K562 (cell line): ENCODE data around the gene DHRS3. TPM values are rescaled to one million over a fixed set of nuclear protein-coding genes. Genes with fewer than 3 reads are reported as not detected.

ENCODE experiments used
- ARID1B ChIP-seq: fragments of 450-650 bp; IDR thresholded peaks from 2 replicates; pipeline ENCODE4 v1.6.1; 2016; ENCODE audit warnings: antibody characterized with exemption, mild to moderate bottlenecking, inconsistent platforms
- ATF1 ChIP-seq, 2 experiments: fragments of 450-650 bp in 1 of 2; IDR thresholded peaks; 2 replicates each; pipeline ENCODE4 v1.6.1; 2016; ENCODE audit warnings: missing compliant biosample characterization in 1 of 2, missing genetic modification characterization in 1 of 2
- BRF2 ChIP-seq: IDR thresholded peaks from 3 replicates; pipeline ENCODE4 v1.6.1; 2011; ENCODE audit warnings: borderline replicate concordance, mild to moderate bottlenecking; ENCODE audit not compliant: insufficient read length, insufficient read depth
- CCAR2 ChIP-seq: fragments of 200-400 bp; formaldehyde crosslinking; IDR thresholded peaks from 2 replicates; pipeline ENCODE4 v1.6.1; 2017; ENCODE audit warnings: mild to moderate bottlenecking, low read depth, low read length
- CHD4 ChIP-seq: fragments of 200-600 bp; sonication (generic); IDR thresholded peaks from 3 replicates; pipeline ENCODE4 v1.6.1; 2012; ENCODE audit warnings: low read depth, mild to moderate bottlenecking, mixed read lengths, low read length, inconsistent platforms; ENCODE audit not compliant: insufficient read depth, insufficient replicate concordance, poor library complexity, severe bottlenecking
- CTBP1 ChIP-seq: fragments of 450-650 bp; IDR thresholded peaks from 2 replicates; pipeline ENCODE4 v1.6.1; 2016; ENCODE audit warnings: borderline replicate concordance
- DPF2 ChIP-seq: fragments of 450-650 bp; IDR thresholded peaks from 2 replicates; pipeline ENCODE4 v1.6.1; 2016
- FOXA3 ChIP-seq, 2 experiments: fragments of 450-650 bp in 1 of 2; sonication (generic) in 1 of 2; formaldehyde crosslinking; IDR thresholded peaks in 1 of 2; conservative IDR thresholded peaks in 1 of 2; 2 replicates each; pipeline versions ENCODE4 v1.4.0 to v1.8.0; 2020 to 2022; ENCODE audit warnings: mild to moderate bottlenecking in 2 of 2, missing genetic modification reagents in 1 of 2
- HDAC6 ChIP-seq: IDR thresholded peaks from 2 replicates; pipeline ENCODE4 v1.6.1; 2012; ENCODE audit warnings: low read depth, mild to moderate bottlenecking, control low read depth, inconsistent platforms, low read length, moderate library complexity
- HMGN3 ChIP-seq: IDR thresholded peaks from 2 replicates; pipeline ENCODE4 v1.6.1; 2011; ENCODE audit warnings: borderline replicate concordance, low read depth, mild to moderate bottlenecking, mixed read lengths, low read length; ENCODE audit not compliant: insufficient read length; ENCODE audit errors: extremely low read depth
- KLF6 ChIP-seq: fragments of 250-450 bp; sonication (Bioruptor Pico); IDR thresholded peaks from 2 replicates; pipeline ENCODE4 v1.4.0; 2020; ENCODE audit warnings: mild to moderate bottlenecking, moderate library complexity, borderline replicate concordance
- MTF1 ChIP-seq: fragments of 250-450 bp; sonication (Bioruptor Pico); IDR thresholded peaks from 2 replicates; pipeline ENCODE4 v1.9.0; 2021; ENCODE audit warnings: moderate library complexity, mild to moderate bottlenecking, inconsistent platforms, borderline replicate concordance
- NFATC3 ChIP-seq: fragments of 450-650 bp; IDR thresholded peaks from 2 replicates; pipeline ENCODE4 v1.6.1; 2017; ENCODE audit warnings: mild to moderate bottlenecking
- NFRKB ChIP-seq: fragments of 450-650 bp; IDR thresholded peaks from 2 replicates; pipeline ENCODE4 v1.6.1; 2016; ENCODE audit warnings: low read depth
- PHTF2 ChIP-seq: fragments of 250-450 bp; sonication (Bioruptor Pico); IDR thresholded peaks from 2 replicates; pipeline ENCODE4 v1.5.0; 2021; ENCODE audit warnings: mild to moderate bottlenecking
- RBM22 ChIP-seq: fragments of 200-400 bp; formaldehyde crosslinking; IDR thresholded peaks from 2 replicates; pipeline ENCODE4 v1.6.1; 2018; ENCODE audit warnings: low read length, low read depth; ENCODE audit not compliant: poor library complexity, severe bottlenecking
- SMAD2 ChIP-seq: fragments of 150-350 bp; IDR thresholded peaks from 2 replicates; pipeline ENCODE4 v1.6.1; 2014; ENCODE audit warnings: low read depth, mild to moderate bottlenecking, low read length
- SNRNP70 ChIP-seq: fragments of 200-400 bp; formaldehyde crosslinking; optimal IDR thresholded peaks from 2 replicates; pipeline ENCODE3; 2017; ENCODE audit warnings: low read depth, low read length
- THAP7 ChIP-seq: fragments of 250-450 bp; sonication (Bioruptor Pico); IDR thresholded peaks from 2 replicates; pipeline ENCODE4 v1.5.0; 2021
- ZNF140 ChIP-seq: fragments of 250-450 bp; sonication (Bioruptor Pico); IDR thresholded peaks from 2 replicates; pipeline ENCODE4 v1.8.0; 2021; ENCODE audit warnings: moderate library complexity, mild to moderate bottlenecking, inconsistent platforms
- ZNF445 ChIP-seq: fragments of 250-450 bp; sonication (Bioruptor Pico); IDR thresholded peaks from 2 replicates; pipeline ENCODE4 v1.4.0; 2020; ENCODE audit warnings: low read depth, mild to moderate bottlenecking, moderate library complexity
- ZNF717 ChIP-seq: fragments of 250-450 bp; sonication (Bioruptor Pico); IDR thresholded peaks from 2 replicates; pipeline ENCODE4 v1.5.0; 2021
- ZSCAN29 ChIP-seq: fragments of 450-650 bp; IDR thresholded peaks from 2 replicates; pipeline ENCODE4 v1.6.1; 2017
- polyA plus RNA-seq, 8 experiments: library from polyadenylated mRNA; depleted of rRNA in 4 of 8; stranded (reverse) in 5 of 8; unstranded in 3 of 8; fragments of >200 nt; fragmentation: Nextera tagmentation in 2 of 8; fragmentation: Illumina TruSeq in 1 of 8; extraction: Ambion mirVana in 2 of 8; extraction: Trizol in 1 of 8; gene quantifications; 2 replicates each; pipeline versions ENCODE4 v1.2.1 to v1.2.3, GENCODE V29; 2011 to 2014; ENCODE audit warnings: inconsistent platforms in 1 of 8, missing spikeins in 1 of 8
- total RNA-seq, 7 experiments: library from RNA; depleted of rRNA in 6 of 7; stranded (reverse); fragments of >200 nt in 6 of 7; fragmentation: Illumina TruSeq in 2 of 7; extraction: Trizol in 2 of 7; gene quantifications; 2 replicates each; pipeline versions ENCODE4 v1.2.1 to v1.2.3, GENCODE V29; 2011 to 2021; ENCODE audit warnings: low replicate concordance in 1 of 7
- TF ChIP-seq, protein P1 (sequence below), 2 experiments: fragments of 450-650 bp; IDR thresholded peaks; 2 replicates each; pipeline ENCODE4 v1.6.1; 2016
- TF ChIP-seq, protein P2 (sequence below): fragments of 250-450 bp; sonication (Bioruptor Pico); IDR thresholded peaks from 2 replicates; pipeline ENCODE4 v1.8.0; 2022; ENCODE audit warnings: moderate library complexity, mild to moderate bottlenecking, inconsistent platforms

DHRS3 gene
- total and polyA plus RNA-seq, 9 of the 15 experiments (the other 6 are each of a cell fraction or from before 2014, with no cell fraction given) = 21.0 to 116 (median 58.7) TPM

- TF ChIP-seq HMGN3 (peak; percentile 18), ARID1B (no peak; the same call in 1 of the 2 replicates), ZNF717 (CRISPR knock-in tag) (no peak), MTF1 (CRISPR knock-in tag) (no peak), SMAD2 (no peak), NFRKB (no peak), CTBP1 (no peak), ZSCAN29 (no peak), SNRNP70 (no peak), BRF2 (no peak), ZNF140 (CRISPR knock-in tag) (no peak), CCAR2 (no peak), THAP7 (CRISPR knock-in tag) (0 out of 2 replicates have a peak, but pooled peaks have one; percentile 30), HDAC6 (no peak), DPF2 (no peak), RBM22 (no peak), PHTF2 (CRISPR knock-in tag) (no peak), ATF1 (CRISPR knock-in tag; IDR thresholded peaks at IDR 0.05) (no peak), ATF1 (tag; IDR thresholded peaks at IDR 0.05) (no peak), CHD4 (no peak), FOXA3 (CRISPR knock-in tag; conservative IDR thresholded peaks at IDR 0.05 in 1 of 2, IDR thresholded peaks at IDR 0.05 in 1 of 2) (no peak), KLF6 (CRISPR knock-in tag) (0 out of 2 replicates have a peak, but pooled peaks have one; percentile 16), NFATC3 (no peak), ZNF445 (no peak)
- TF ChIP-seq, protein P1, sequence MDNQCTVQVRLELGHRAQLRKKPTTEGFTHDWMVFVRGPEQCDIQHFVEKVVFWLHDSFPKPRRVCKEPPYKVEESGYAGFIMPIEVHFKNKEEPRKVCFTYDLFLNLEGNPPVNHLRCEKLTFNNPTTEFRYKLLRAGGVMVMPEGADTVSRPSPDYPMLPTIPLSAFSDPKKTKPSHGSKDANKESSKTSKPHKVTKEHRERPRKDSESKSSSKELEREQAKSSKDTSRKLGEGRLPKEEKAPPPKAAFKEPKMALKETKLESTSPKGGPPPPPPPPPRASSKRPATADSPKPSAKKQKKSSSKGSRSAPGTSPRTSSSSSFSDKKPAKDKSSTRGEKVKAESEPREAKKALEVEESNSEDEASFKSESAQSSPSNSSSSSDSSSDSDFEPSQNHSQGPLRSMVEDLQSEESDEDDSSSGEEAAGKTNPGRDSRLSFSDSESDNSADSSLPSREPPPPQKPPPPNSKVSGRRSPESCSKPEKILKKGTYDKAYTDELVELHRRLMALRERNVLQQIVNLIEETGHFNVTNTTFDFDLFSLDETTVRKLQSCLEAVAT (IDR thresholded peaks at IDR 0.05) = no peak
- TF ChIP-seq, protein P2, sequence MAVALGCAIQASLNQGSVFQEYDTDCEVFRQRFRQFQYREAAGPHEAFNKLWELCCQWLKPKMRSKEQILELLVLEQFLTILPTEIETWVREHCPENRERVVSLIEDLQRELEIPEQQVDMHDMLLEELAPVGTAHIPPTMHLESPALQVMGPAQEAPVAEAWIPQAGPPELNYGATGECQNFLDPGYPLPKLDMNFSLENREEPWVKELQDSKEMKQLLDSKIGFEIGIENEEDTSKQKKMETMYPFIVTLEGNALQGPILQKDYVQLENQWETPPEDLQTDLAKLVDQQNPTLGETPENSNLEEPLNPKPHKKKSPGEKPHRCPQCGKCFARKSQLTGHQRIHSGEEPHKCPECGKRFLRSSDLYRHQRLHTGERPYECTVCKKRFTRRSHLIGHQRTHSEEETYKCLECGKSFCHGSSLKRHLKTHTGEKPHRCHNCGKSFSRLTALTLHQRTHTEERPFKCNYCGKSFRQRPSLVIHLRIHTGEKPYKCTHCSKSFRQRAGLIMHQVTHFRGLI = no peak
These were observed 1.9 kb upstream of the DHRS3 start (continued) for GRCh38 chr1:12619792-12620487.
